CD4-positive, alpha-beta T cell treated with Interleukin-15 for 1 hour (primary cell): ENCODE measurements around the gene MLKL.

Source experiments
- DNase-seq: peaks from one replicate; pipeline ENCODE4 v3.0.0-alpha.2; 2020

The MLKL gene

GRCh38 chr16:74641969-74642368 lies 58.7 kb downstream of the MLKL start:
- DNase-seq = no peak

DNA sequence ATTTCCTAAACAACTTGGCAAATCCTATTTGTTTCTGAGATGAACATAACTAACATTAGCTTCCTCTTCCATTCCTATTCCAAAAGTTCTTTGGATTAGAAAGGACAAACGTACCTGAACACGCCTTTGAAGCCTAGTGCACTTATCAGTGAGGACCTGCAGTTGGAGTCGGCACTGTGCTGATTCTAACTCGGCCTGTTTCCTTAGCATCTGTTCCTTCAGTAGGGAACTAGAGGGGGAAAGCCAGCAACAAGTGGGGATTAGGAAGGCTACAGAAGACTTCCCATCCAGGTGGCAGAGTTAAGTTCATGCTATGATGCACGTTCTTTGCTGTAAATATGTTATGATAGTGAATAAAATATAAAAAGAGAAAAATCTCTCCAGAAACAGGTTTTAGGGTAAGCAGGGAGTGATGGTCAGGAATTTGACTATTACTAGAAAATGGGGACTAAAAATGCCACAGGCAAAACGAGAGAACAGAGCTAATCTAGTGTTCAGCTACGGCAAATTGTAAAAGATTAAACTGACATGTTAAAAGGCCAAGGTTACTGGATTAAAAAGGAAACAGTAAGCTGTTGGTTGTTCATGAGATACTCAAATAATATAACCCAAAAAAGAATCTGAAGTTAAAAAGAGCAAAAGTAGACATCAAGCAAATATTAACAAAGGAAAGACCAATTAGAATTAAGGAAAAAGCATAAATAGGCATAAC lies 62.8 kb downstream of the MLKL start:
- no peak for DNase-seq

DNA sequence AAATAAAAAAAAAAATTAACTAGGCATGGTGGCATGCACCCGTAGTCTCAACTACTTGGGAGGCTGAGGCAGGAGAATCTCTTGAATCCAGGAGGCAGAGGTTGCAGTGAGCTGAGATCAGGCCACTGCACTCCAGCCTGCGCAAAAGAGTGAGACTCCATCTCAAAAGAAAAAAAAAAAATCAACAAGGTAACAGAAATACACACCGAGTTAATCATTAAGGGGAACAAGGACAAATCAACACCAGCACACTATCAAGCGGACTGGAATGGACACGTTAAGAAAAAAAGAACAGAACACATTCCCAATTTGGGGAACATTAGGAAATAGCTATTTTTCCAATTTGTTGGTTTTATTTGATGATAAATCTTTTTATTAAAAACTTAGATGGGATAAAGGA lies 65.4 kb downstream of the MLKL start:
- no peak for DNase-seq

GRCh38 chr16:74633686-74634085 lies 67.0 kb downstream of the MLKL start:
- DNase-seq = no peak

DNA sequence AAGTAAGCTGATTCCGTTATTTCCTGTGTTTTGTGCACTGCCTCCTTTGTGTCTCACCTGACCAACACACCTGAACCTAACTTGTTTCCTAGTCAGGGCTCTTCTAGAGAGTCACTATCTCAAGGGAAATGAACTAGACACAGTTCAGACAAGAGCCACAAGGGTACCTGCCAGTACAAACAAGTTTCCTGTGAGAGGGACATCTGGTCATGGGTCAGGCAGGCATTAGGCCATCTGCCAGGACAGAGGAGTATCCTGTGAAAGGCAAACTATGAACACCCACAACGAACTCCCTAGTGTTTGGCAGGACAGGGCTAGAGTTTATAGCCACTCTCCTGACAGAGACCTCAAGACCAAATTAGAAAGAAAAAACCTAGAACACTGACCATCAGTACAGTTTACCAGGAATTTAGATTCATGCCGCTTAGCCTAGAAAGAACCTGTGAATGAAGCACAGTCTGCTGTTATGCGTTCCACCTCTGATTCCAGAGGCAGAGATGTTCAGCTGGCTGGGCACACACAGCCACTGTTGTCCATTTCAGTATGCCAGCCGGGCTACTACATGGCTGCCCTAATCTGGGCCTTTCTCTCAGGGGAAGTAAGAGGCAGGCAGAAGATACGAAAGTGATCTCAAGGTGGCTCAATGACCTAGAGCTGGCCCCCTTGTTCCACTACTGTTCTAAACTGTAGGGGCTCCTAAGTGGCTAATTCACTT lies 73.0 kb downstream of the MLKL start:
- DNase-seq = no peak

DNA sequence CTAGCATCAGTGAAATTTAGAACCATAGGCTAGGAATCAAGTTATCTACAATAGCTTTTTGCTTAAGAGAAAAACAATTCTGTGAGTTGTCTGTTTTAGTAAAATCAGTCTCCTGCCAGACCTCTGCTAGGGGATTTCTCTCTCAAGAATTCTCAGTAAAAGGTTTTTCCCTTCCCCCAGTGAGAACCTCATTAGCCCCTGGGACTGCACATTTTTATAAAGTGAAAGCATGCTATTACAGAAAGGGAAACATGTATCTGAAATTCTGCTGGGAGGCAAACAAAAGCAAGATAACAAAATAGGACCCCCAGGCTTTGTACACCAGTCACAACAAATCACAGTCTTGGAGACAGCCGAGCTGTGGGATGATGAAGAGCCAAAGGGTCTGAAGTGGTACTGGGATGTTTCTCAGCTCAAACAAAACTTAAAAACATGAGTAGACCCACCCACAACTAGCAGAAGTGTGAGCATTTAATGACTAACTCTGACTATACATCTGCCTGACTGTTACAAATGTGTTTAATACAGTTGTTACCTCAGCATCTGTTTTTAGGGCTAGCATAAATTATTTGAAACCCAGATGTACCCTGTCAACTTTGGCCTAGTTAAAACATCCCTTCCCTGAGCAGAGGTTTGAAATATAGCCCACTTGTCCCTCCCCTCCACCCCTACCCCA lies 73.8 kb downstream of the MLKL start:
- DNase-seq = no peak

DNA sequence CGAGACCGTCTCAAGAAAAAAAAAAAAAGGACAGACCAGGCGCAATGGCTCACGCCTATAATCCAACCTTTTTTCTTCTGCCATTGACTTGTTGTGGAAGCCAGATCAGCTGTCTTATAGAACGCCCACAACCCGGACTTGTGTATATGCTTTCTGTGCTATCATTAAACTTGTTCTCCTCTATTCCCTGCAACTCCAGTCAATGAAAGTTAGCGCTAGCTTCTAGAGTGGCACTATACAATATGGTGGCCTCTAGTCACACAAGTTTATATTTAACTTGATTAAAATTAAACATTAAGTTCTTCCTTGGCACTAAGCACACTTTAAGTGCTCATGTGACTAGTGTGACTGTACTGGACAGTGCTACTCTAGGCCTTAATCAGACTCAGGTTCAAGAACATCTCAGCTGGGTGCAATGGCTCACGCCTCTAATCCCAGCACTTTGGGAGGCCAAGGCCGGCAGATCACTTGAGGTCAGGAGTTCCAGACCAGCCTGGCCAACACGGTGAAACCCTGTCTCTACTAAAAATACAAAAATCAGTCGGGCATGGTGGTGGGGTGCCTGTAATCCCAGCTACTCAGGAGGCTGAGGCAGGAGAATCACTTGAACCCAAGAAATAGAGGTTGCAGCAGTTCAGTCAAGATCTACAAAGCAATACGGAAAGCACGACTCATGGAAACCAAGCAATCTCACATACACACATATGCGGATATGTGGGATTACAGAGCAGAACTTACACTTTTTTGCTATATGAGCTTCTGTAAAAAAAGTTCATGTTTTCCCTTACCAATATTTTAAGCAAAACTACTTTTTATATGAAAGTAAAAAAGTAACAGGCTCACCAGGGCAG lies 74.9 kb downstream of the MLKL start:
- DNase-seq = no peak

GRCh38 chr16:74623839-74624235 lies 76.8 kb downstream of the MLKL start:
- no peak for DNase-seq

DNA sequence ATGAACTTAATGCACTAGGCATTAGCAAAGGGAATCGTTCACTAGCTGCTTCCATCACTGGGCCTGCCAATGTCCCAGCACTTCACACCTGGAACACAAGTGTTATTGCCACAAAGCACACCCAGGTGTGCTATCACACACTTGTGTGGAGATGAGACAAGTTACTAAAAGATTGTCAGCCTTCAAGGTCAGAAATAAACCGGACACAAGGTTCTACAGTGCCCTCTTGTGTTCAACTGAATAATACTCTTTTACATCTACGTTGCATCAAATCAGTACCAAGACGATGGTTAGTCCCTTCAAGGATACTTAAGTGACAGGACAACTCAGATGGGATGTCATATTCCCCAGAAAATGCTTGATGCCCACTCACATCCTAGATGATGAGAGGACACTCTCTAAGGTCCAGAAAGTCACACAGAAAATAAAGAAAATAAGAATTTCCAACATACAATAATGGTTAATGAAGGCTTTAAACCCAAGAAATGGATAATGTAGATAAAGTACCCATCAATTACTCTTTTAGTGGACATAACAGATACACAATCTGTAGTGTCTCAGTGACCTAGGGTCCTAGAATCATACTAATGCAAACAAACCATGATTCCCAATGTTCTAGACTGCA lies 77.3 kb downstream of the MLKL start:
- no peak for DNase-seq

DNA sequence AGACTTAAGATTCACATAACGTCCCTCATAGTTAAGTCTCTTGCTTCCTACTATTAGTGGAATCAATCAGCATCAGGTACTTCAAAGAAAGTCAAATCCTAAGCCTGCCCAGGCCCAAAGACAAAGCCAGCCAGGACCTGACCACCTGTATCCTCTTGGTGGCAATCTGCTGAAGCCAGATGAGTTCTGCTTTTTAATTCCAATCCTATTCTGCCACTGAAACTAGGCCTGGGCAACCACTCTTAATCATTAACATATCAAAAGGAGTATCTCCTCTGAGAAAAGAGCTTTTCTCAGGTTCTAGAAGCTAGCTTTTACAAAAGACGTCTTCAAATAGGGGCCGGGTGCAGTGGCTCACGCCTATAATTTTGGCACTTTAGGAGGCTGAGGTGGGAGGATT lies 78.7 kb downstream of the MLKL start:
- no peak for DNase-seq
